HG03097 (cell line): ENCODE data around the gene IPO4.

Experiments used
- ATAC-seq: cut with Tn5 transposase; IDR thresholded peaks from one replicate; pipeline ENCODE4 v1.9.1; 2021; ENCODE audit not compliant: unreplicated experiment, low FRiP score

The IPO4 gene

DNA sequence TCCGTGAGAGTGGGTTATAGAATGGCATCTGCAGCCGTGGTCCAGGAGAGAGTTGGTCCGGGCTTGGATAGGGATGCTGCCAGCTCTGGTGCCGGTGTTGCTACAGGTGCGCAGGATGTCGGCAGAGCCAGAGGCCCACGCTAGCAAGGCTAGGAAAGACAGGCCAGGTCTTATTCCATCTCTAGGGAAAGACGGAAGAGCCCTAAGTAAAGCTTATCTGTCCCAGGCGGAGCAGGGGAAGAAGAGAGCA is 53.1 kb downstream of the IPO4 start:
- peak; percentile 9 for ATAC-seq

GRCh38 chr14:24133735-24134134 is 54.9 kb downstream of the IPO4 start:
- no peak for ATAC-seq

DNA sequence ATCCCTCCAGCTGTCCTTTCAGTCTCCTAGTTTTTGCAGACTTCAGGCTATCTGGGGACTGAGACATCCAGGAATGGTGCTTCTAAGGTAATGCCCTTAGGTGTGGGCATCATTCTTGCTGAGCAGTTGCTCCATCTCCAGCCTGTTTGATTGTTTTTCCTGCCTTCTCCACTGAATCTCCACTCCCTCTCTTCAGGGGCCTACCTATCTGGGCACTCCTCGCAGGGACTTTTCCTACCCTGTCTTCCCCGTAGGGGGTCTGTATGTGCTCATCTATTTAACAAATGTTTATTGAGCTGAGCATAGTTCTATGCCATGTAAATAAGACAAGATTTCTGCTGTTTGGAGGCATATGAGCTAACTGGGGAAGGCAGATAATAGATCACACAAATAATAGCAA is 55.6 kb downstream of the IPO4 start:
- ATAC-seq = no peak

DNA sequence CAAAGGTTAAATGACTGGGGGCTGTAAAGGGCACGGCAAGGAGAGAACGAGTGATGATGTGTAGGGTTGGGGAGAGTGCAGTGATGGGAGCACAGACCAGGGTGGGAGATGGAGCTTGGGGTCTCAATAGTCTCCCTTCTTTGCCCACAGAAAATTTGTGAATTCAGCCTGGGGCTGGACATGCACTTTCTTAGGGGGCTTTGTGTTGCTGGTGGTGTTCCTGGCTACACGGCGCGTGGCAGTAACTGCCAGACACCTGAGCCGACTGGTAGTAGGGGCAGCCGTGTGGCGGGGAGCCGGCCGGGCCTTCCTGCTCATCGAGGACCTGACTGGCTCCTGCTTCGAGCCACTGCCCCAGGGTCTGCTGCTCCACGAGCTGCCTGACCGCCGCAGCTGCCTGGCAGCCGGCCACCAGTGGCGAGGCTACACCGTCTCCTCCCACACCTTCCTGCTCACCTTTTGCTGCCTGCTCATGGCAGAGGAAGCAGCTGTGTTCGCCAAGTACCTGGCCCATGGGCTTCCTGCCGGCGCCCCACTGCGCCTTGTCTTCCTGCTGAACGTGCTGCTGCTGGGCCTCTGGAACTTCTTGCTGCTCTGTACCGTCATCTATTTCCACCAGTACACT is 56.4 kb downstream of the IPO4 start:
- ATAC-seq = no peak

DNA sequence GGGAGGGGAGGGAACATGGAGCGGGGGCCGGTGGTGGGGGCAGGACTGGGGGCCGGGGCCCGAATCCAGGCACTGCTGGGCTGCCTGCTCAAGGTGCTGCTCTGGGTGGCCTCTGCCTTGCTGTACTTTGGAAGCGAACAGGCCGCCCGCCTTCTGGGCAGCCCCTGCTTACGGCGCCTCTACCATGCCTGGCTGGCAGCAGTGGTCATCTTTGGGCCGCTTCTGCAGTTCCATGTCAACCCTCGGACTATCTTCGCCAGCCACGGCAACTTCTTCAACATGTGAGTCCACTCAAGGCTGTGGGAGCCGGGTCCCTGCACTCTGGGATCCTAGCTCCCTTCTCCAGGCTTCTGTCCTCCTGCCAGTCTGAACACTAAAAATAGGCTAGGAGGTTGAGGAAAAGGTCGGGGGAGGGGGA is 57.1 kb downstream of the IPO4 start:
- ATAC-seq = no peak

- no peak for ATAC-seq
These were observed 57.7 kb downstream of the IPO4 start for GRCh38 chr14:24130717-24131548.

GRCh38 chr14:24130380-24130716 is 58.3 kb downstream of the IPO4 start, which contains the start of gene FITM1:
FITM1 (plus strand) TSS chr14:24130659; CDS start chr14:24131564, 905 bp downstream.
- no peak for ATAC-seq
